Erythroblast (primary cell): ENCODE data around the gene SCG2.

Source experiments
- GATA1 ChIP-seq: IDR thresholded peaks from 2 replicates; pipeline ENCODE4 v1.6.1; 2011; ENCODE audit warnings: low read depth, mild to moderate bottlenecking, control low read depth, low read length, moderate library complexity
- POLR2A ChIP-seq: IDR thresholded peaks from 2 replicates; pipeline ENCODE4 v1.6.1; 2011; ENCODE audit warnings: mild to moderate bottlenecking, low read length

GRCh38 chr2:223626716-223627115, 24.6 kb upstream of the SCG2 start:
- no peak for TF ChIP-seq POLR2A
- no peak for TF ChIP-seq GATA1
